Liver (tissue), 9 donors: ENCODE results near the gene PLA2G3. TPM values are rescaled to one million over a fixed set of nuclear protein-coding genes. Genes with fewer than 3 reads are reported as not detected.
A peak's percentile ranks its signal among the peaks of the same experiment; 100 is the strongest.

Experiments
- DNase-seq: peaks from one replicate; pipeline ENCODE4 v3.0.0-alpha.2; 2017; ENCODE audit warnings: low spot score
- H3K27ac ChIP-seq, 2 donors: one replicate each; pipeline ENCODE4 v1.7.0; 2013; ENCODE audit warnings: inconsistent platforms in 2 of 2, low read length in 2 of 2, control low read depth in 1 of 2, low read depth in 1 of 2, mild to moderate bottlenecking in 1 of 2
- H3K27me3 ChIP-seq, 4 donors: one replicate each; pipeline versions ENCODE4 v1.6.1 to v1.7.0; 2013; ENCODE audit warnings: low read length in 3 of 4, inconsistent platforms in 1 of 4, mild to moderate bottlenecking in 1 of 4, moderate library complexity in 1 of 4; ENCODE audit not compliant: control insufficient read depth in 4 of 4, insufficient read depth in 4 of 4
- H3K36me3 ChIP-seq, 4 donors: one replicate each; pipeline versions ENCODE4 v1.6.1 to v1.7.0; 2013; ENCODE audit warnings: low read length in 3 of 4, mild to moderate bottlenecking in 3 of 4, low read depth in 1 of 4, moderate library complexity in 1 of 4; ENCODE audit not compliant: control insufficient read depth in 4 of 4, insufficient read depth in 3 of 4
- H3K4me1 ChIP-seq, 4 donors: one replicate each; pipeline versions ENCODE4 v1.6.1 to v1.7.0; 2013; ENCODE audit warnings: low read length in 3 of 4, mild to moderate bottlenecking in 3 of 4, moderate library complexity in 1 of 4; ENCODE audit not compliant: control insufficient read depth in 4 of 4, insufficient read depth in 4 of 4
- H3K4me3 ChIP-seq, 3 donors: one replicate each; pipeline versions ENCODE4 v1.6.1 to v1.7.0; 2013; ENCODE audit warnings: low read length in 3 of 3, control low read depth in 1 of 3, low read depth in 1 of 3, mild to moderate bottlenecking in 1 of 3
- H3K9ac ChIP-seq, 2 donors: one replicate each; pipeline ENCODE4 v1.7.0; 2013; ENCODE audit warnings: low read length in 2 of 2, mild to moderate bottlenecking in 2 of 2, moderate library complexity in 2 of 2, control low read depth in 1 of 2, low read depth in 1 of 2
- H3K9me3 ChIP-seq, 4 donors: one replicate each; pipeline versions ENCODE4 v1.6.1 to v1.7.0; 2013; ENCODE audit warnings: low read length in 3 of 4; ENCODE audit not compliant: control insufficient read depth in 4 of 4
- ATF3 ChIP-seq: IDR thresholded peaks from 2 replicates; pipeline ENCODE4 v1.6.1; 2016; ENCODE audit warnings: antibody characterized with exemption
- CTCF ChIP-seq: fragments of 150-350 bp; IDR thresholded peaks from 2 replicates; pipeline ENCODE4 v1.5.1; 2017; ENCODE audit warnings: improper control_type of control experiment, low read depth, low read length; ENCODE audit not compliant: missing input control
- EGR1 ChIP-seq, 2 donors: IDR thresholded peaks; 2 replicates each; pipeline ENCODE4 v1.6.1; 2016 to 2018; ENCODE audit warnings: antibody characterized with exemption in 2 of 2, low read depth in 2 of 2
- FOXA1 ChIP-seq: IDR thresholded peaks from 2 replicates; pipeline ENCODE4 v1.6.1; 2016; ENCODE audit warnings: antibody characterized with exemption
- FOXA2 ChIP-seq: IDR thresholded peaks from 2 replicates; pipeline ENCODE4 v1.6.1; 2016; ENCODE audit warnings: antibody characterized with exemption
- GABPA ChIP-seq, 2 donors: IDR thresholded peaks in 1 of 2; conservative IDR thresholded peaks in 1 of 2; 2 replicates each; pipeline ENCODE4 v1.6.1; 2016; ENCODE audit warnings: antibody characterized with exemption in 2 of 2, mild to moderate bottlenecking in 1 of 2, moderate library complexity in 1 of 2
- HNF4G ChIP-seq: IDR thresholded peaks from 2 replicates; pipeline ENCODE4 v1.6.1; 2016; ENCODE audit warnings: antibody characterized with exemption
- JUND ChIP-seq, 2 donors: IDR thresholded peaks; 2 replicates each; pipeline ENCODE4 v1.6.1; 2016; ENCODE audit warnings: antibody characterized with exemption in 2 of 2
- MAX ChIP-seq: IDR thresholded peaks from 2 replicates; pipeline ENCODE4 v1.6.1; 2016; ENCODE audit warnings: antibody characterized with exemption
- NR2F2 ChIP-seq: IDR thresholded peaks from 2 replicates; pipeline ENCODE4 v1.6.1; 2016; ENCODE audit warnings: antibody characterized with exemption
- RXRA ChIP-seq, 2 donors: IDR thresholded peaks; 2 replicates each; pipeline ENCODE4 v1.6.1; 2017 to 2018; ENCODE audit warnings: antibody characterized with exemption in 2 of 2, mild to moderate bottlenecking in 1 of 2
- SP1 ChIP-seq: IDR thresholded peaks from 2 replicates; pipeline ENCODE4 v1.6.1; 2018; ENCODE audit warnings: antibody characterized with exemption, mild to moderate bottlenecking
- TAF1 ChIP-seq: conservative IDR thresholded peaks from 2 replicates; pipeline ENCODE4 v1.6.1; 2016; ENCODE audit warnings: antibody characterized with exemption, mild to moderate bottlenecking
- ZBTB33 ChIP-seq: IDR thresholded peaks from 2 replicates; pipeline ENCODE4 v1.6.1; 2016; ENCODE audit warnings: antibody characterized with exemption
- WGBS: extraction: QIAGEN DNeasy Blood & Tissue Kit; methylation state at CpG from one replicate; pipeline ENCODE4 v1.1.7; 2013; 5-methylcytosine and 5-hydroxymethylcytosine counted together
- polyA plus RNA-seq, 2 donors: library from polyadenylated mRNA; stranded (reverse) in 1 of 2; unstranded in 1 of 2; fragments of 200-250 nt in 1 of 2; fragments of >200 nt in 1 of 2; fragmentation: Nextera tagmentation in 1 of 2; extraction: Ambion mirVana in 1 of 2; gene quantifications; one replicate each; pipeline versions ENCODE4 v1.2.1 to v1.2.3, GENCODE V29; 2013 to 2015
- total RNA-seq, 2 donors: library from RNA; depleted of rRNA; stranded (reverse); fragments of >200 nt; gene quantifications; one replicate each; pipeline ENCODE4 v1.2.3, GENCODE V29; 2014
- donor health status: healthy.
- donor health status: healthy.
- donor health status: healthy.
- donor health status: healthy.
- donor health status: healthy.

Gene PLA2G3
- total and polyA plus RNA-seq, 4 donors, result not detected

- H3K4me1 ChIP-seq, result no peaks in the 10 kb centered on the region
- peaks cover 0 to 15% (median 5%) of the 10 kb centered on the region in 4 donors for H3K36me3 ChIP-seq
- H3K9me3 ChIP-seq, result no peaks in the 10 kb centered on the region
- no peak overlapping the region for H3K27ac ChIP-seq
- no peak for DNase-seq
- no peak overlapping the region for H3K9ac ChIP-seq
- WGBS, result 97% methylated on average over 5 of the region's 5 CpGs
- no peaks in the 10 kb centered on the region for H3K27me3 ChIP-seq
- TF ChIP-seq RXRA (IDR thresholded peaks at IDR 0.05) (no peak), JUND (IDR thresholded peaks at IDR 0.05) (no peak), SP1 (no peak), TAF1 (no peak)
- H3K4me3 ChIP-seq, result no peak overlapping the region
These were observed 44.7 kb upstream of the PLA2G3 start for GRCh38 chr22:31185056-31185455.

- no peak for DNase-seq
- peaks cover 0 to 14% (median 4%) of the 10 kb centered on the region in 4 donors for H3K36me3 ChIP-seq
- peaks cover 5 to 9% (median 8%) of the 10 kb centered on the region in 4 donors for H3K4me1 ChIP-seq
- no peaks in the 10 kb centered on the region for H3K27me3 ChIP-seq
- TF ChIP-seq GABPA (IDR thresholded peaks at IDR 0.05 in 1 of 2, conservative IDR thresholded peaks at IDR 0.05 in 1 of 2) (no peak), NR2F2 (no peak), CTCF (no peak), RXRA (IDR thresholded peaks at IDR 0.05) (no peak), TAF1 (no peak), JUND (IDR thresholded peaks at IDR 0.05) (no peak), ATF3 (no peak), FOXA2 (no peak), ZBTB33 (no peak), HNF4G (no peak)
- 97% methylated on average over 30 of the region's 30 CpGs for WGBS
- no peak overlapping the region for H3K4me3 ChIP-seq
- no peak overlapping the region for H3K9ac ChIP-seq
- no peaks in the 10 kb centered on the region for H3K9me3 ChIP-seq
- H3K27ac ChIP-seq, result no peak overlapping the region
These were observed 43.7 kb upstream of the PLA2G3 start for GRCh38 chr22:31184015-31184414.

- Histone ChIP-seq H3K36me3 (peaks cover 0 to 2% (median 0%) of the 10 kb centered on the region in 4 donors), H3K9me3 (no peaks in the 10 kb centered on the region), H3K4me3 (no peak overlapping the region), H3K9ac (no peak overlapping the region), H3K27me3 (no peaks in the 10 kb centered on the region), H3K27ac (no peak overlapping the region), H3K4me1 (peaks cover 5 to 18% (median 13%) of the 10 kb centered on the region in 4 donors)
- TF ChIP-seq NR2F2 (no peak), FOXA2 (no peak), EGR1 (IDR thresholded peaks at IDR 0.05; ENCODE audit: low read depth in 2 of 2) (no peak), MAX (no peak), SP1 (no peak), FOXA1 (peak; percentile 6)
- WGBS, result 15% methylated on average over 1 of the region's 1 CpG
- no peak for DNase-seq
These were observed 39.0 kb upstream of the PLA2G3 start for GRCh38 chr22:31179345-31179744.
